Measurements from ENCODE around the gene SPHKAP. TPM values are rescaled to one million over a fixed set of nuclear protein-coding genes. Genes with fewer than 3 reads are reported as not detected.
"Not testable (repeated sequence)": the region's sequence is repeated elsewhere in the genome, so short reads cannot be mapped to it uniquely, and the experiment has no call there.

SPHKAP gene
- total and polyA plus RNA-seq, 2 experiments from 2014 or later: 33.1 to 146 TPM

DNA sequence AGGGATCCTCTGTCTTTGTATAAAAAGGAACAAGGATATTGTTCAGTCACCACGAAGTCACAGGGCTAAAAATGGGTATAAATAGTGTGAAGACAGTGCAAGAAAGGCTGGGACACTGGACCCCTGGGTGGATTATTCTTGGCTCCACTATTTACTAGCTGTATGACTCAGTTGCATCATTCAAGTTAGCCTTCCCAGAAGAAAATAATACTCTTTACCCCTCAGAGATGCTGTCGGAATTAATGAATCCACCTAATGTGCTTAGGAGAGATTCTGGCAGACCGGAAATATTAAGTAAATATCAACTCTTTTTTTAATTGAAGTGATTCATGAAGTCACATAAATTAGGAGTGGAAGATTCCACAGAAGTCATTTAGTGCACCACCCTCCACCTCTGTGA lies 98.9 kb downstream of the SPHKAP start:
- no peak for DNase-seq (ENCODE audit: low read depth in 1 of 2, low spot score in 1 of 2)
- TF ChIP-seq, protein P1, sequence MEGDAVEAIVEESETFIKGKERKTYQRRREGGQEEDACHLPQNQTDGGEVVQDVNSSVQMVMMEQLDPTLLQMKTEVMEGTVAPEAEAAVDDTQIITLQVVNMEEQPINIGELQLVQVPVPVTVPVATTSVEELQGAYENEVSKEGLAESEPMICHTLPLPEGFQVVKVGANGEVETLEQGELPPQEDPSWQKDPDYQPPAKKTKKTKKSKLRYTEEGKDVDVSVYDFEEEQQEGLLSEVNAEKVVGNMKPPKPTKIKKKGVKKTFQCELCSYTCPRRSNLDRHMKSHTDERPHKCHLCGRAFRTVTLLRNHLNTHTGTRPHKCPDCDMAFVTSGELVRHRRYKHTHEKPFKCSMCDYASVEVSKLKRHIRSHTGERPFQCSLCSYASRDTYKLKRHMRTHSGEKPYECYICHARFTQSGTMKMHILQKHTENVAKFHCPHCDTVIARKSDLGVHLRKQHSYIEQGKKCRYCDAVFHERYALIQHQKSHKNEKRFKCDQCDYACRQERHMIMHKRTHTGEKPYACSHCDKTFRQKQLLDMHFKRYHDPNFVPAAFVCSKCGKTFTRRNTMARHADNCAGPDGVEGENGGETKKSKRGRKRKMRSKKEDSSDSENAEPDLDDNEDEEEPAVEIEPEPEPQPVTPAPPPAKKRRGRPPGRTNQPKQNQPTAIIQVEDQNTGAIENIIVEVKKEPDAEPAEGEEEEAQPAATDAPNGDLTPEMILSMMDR (IDR thresholded peaks at IDR 0.05; ENCODE audit: low read depth, low read length): no peak
- Histone ChIP-seq H3K27ac (no peak overlapping the region), H3K4me1 (ENCODE audit: low read depth) (no peaks in the 10 kb centered on the region), H3K9me3 (ENCODE audit: low read depth) (no peaks in the 10 kb centered on the region), H3K4me3 (no peak overlapping the region), H3K27me3 (no peaks in the 10 kb centered on the region), H3K36me3 (no peaks in the 10 kb centered on the region)

DNA sequence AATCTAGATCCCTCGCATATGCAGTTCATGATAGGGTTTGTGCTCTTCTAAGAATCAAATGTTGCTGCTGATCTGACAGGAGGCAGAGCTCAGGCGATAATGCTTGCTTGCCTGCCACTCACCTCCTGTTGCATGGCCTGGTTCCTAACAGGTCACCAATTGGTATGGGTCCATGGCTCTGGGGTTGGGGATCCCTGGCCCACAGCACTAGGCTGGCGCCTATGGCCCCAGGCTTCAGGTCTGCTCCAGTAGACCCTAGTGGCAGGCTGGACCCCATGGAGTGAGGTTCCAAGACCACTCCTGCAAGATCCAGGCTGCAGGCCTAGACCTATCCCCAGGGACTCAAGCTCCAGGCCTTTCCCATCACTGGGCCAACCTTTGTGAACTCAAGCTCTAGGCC lies 102.3 kb downstream of the SPHKAP start:
- Histone ChIP-seq H3K27ac (no peak overlapping the region), H3K36me3 (no peaks in the 10 kb centered on the region), H3K9me3 (ENCODE audit: low read depth) (no peaks in the 10 kb centered on the region), H3K4me3 (no peak overlapping the region), H3K4me1 (ENCODE audit: low read depth) (no peaks in the 10 kb centered on the region), H3K27me3 (no peaks in the 10 kb centered on the region)
- no peak for DNase-seq (ENCODE audit: low read depth in 1 of 2, low spot score in 1 of 2)
- TF ChIP-seq, protein P1 (IDR thresholded peaks at IDR 0.05; ENCODE audit: low read depth, low read length): no peak

DNA sequence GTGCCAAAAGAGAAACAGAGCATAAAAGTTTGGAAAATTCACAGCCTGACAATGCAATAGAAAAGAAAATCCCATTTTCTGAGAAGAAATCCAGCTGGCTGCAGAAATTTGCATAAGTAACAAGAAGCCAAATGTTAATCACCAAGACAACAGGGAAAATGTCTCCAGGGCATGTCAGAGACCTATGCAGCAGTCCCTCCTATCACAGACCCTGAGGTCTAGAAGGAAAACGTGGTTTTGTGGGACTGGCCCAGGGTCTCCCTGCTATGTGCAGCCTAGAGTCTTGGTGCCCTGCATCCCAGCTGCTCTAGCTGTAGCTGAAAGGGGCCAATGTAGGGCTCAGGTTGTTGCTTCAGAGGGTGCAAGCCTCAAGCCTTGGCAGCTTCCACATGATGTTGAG lies 104.8 kb downstream of the SPHKAP start:
- not testable (repeated sequence) for H3K4me1 ChIP-seq (ENCODE audit: low read depth); H3K27ac ChIP-seq; DNase-seq (ENCODE audit: low read depth in 1 of 2, low spot score in 1 of 2); H3K9me3 ChIP-seq (ENCODE audit: low read depth); H3K4me3 ChIP-seq; H3K27me3 ChIP-seq; H3K36me3 ChIP-seq

DNA sequence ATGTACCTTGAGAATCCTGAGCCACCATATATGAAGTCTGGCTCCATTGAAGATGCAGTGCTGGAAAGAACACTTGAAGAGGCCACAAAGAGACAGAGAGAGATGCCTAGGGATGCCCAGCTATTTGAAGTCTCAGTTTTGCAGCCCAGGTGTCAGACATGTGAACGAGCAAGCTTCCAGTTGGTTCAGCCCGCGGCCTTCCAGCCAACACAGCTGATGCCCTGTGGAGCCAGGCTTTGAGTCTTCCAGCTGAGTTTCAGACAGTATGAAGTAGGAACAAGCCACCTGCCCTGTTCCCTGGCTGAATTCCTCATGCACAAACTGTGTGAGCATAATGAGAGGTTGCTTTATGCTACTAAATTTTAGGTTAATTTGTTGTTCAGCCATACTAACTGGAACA lies 108.8 kb downstream of the SPHKAP start:
- H3K4me1 ChIP-seq (ENCODE audit: low read depth): no peaks in the 10 kb centered on the region
- no peaks in the 10 kb centered on the region for H3K9me3 ChIP-seq (ENCODE audit: low read depth)
- no peaks in the 10 kb centered on the region for H3K27me3 ChIP-seq
- no peak overlapping the region for H3K27ac ChIP-seq
- no peak overlapping the region for H3K4me3 ChIP-seq
- no peak for DNase-seq (ENCODE audit: low read depth in 1 of 2, low spot score in 1 of 2)
- TF ChIP-seq, protein P1 (IDR thresholded peaks at IDR 0.05; ENCODE audit: low read depth, low read length): no peak
- H3K36me3 ChIP-seq: no peaks in the 10 kb centered on the region

DNA sequence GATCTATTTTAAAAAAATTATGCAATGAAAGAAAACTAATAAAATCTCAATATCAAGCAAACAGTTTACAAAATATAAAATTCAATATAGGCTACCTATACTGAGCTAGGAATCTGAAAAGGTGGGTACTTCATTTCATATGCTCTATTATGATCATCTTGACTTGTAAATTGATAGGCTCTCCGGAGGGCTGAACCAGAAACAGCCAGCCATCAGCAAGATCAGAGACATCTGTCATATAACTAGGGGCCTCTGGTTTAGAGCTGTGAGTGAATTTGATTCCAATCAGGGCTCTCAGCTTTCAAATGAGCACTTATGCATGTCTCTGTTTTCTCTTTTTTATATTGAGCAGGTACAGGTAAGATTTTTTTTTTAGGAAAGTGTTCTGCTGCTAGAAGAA lies 114.2 kb downstream of the SPHKAP start:
- no peak overlapping the region for H3K27ac ChIP-seq
- DNase-seq (ENCODE audit: low read depth in 1 of 2, low spot score in 1 of 2): no peak
- no peaks in the 10 kb centered on the region for H3K36me3 ChIP-seq
- H3K9me3 ChIP-seq (ENCODE audit: low read depth): no peaks in the 10 kb centered on the region
- H3K27me3 ChIP-seq: no peaks in the 10 kb centered on the region
- no peaks in the 10 kb centered on the region for H3K4me1 ChIP-seq (ENCODE audit: low read depth)
- no peak overlapping the region for H3K4me3 ChIP-seq
- TF ChIP-seq, protein P1 (IDR thresholded peaks at IDR 0.05; ENCODE audit: low read depth, low read length): no peak

DNA sequence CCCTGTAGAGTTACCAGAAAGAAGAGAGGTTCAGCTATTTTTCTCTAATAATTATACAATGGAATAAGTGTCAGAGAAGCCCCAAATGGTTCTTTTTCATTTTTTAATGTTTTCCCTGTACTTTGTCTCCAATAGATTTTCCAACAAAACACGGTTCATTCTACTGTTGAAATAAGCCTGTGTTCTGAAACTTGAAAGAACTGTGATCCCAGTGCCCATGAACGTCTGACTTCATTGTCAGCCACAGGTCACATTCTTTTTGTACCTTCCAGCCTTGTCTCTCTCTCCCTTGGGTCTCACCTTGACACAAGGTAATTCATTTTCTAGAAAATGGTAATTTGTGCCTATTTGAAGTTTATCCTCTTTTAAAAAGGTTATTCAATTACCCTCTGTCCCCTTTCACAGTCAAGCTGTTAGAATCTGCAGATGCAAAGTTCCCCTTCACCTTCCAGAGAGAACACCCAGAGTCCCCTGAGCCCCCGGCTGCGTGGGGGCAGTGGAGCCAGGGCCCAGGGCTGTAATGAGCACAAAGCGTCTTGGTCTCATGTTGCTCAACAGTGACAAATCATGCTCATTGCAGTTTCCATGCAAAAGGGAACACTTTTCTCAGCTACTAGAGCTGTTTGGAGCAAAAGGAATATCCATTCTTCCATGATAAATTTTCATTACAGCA lies 115.2 kb downstream of the SPHKAP start:
- no peak overlapping the region for H3K27ac ChIP-seq
- H3K27me3 ChIP-seq: no peaks in the 10 kb centered on the region
- no peaks in the 10 kb centered on the region for H3K4me1 ChIP-seq (ENCODE audit: low read depth)
- H3K36me3 ChIP-seq: no peaks in the 10 kb centered on the region
- no peak overlapping the region for H3K4me3 ChIP-seq
- TF ChIP-seq, protein P1 (IDR thresholded peaks at IDR 0.05; ENCODE audit: low read depth, low read length): no peak
- DNase-seq (ENCODE audit: low read depth in 1 of 2, low spot score in 1 of 2): no peak
- no peaks in the 10 kb centered on the region for H3K9me3 ChIP-seq (ENCODE audit: low read depth)
